GM23338 (cell line): ENCODE measurements around the gene MRNIP. TPM values are rescaled to one million over a fixed set of nuclear protein-coding genes. Genes with fewer than 3 reads are reported as not detected.

Source experiments
- ATAC-seq: fragments of 200-7000 bp; cut with Tn5 transposase; 3 replicates; pipeline ENCODE4 v1.9.1; 2020
- DNase-seq: peaks from one replicate; pipeline ENCODE4 v3.0.0-alpha.2; 2015; ENCODE audit warnings: low spot score
- H2AFZ ChIP-seq: fragments of 200-600 bp; sonication (generic); 2 replicates; pipeline ENCODE4 v1.8.0; 2016; ENCODE audit warnings: antibody characterized with exemption, mild to moderate bottlenecking, moderate library complexity
- H3F3A ChIP-seq: fragments of 200-600 bp; sonication (generic); replicated peaks from 2 replicates; pipeline ENCODE4 v1.8.0; 2017; ENCODE audit warnings: antibody characterized with exemption, mixed run types, low read depth
- H3K27ac ChIP-seq: fragments of 200-600 bp; sonication (generic); 2 replicates; pipeline ENCODE4 v1.6.1; 2016; ENCODE audit warnings: low read depth
- H3K27me3 ChIP-seq: fragments of 200-600 bp; sonication (generic); 2 replicates; pipeline ENCODE4 v1.8.0; 2016; ENCODE audit warnings: mild to moderate bottlenecking, mixed run types, moderate library complexity; ENCODE audit not compliant: insufficient read depth
- H3K36me3 ChIP-seq: fragments of 200-600 bp; sonication (generic); 2 replicates; pipeline ENCODE4 v1.8.0; 2016; ENCODE audit warnings: mild to moderate bottlenecking; ENCODE audit not compliant: insufficient read depth
- H3K4me1 ChIP-seq: fragments of 200-600 bp; sonication (generic); 2 replicates; pipeline ENCODE4 v1.8.0; 2016; ENCODE audit warnings: mild to moderate bottlenecking, moderate library complexity; ENCODE audit not compliant: insufficient read depth
- H3K4me2 ChIP-seq: fragments of 200-600 bp; sonication (generic); 2 replicates; pipeline ENCODE4 v1.7.1; 2017; ENCODE audit warnings: mixed run types
- H3K4me3 ChIP-seq: fragments of 200-600 bp; sonication (generic); 2 replicates; pipeline ENCODE4 v1.6.1; 2016; ENCODE audit warnings: mixed run types
- H3K79me2 ChIP-seq: fragments of 200-600 bp; sonication (generic); replicated peaks from 2 replicates; pipeline ENCODE4 v1.8.0; 2017; ENCODE audit warnings: mild to moderate bottlenecking; ENCODE audit not compliant: insufficient read depth
- H3K9me2 ChIP-seq: fragments of 200-600 bp; sonication (generic); 2 replicates; pipeline ENCODE4 v1.8.0; 2017; ENCODE audit not compliant: insufficient read depth
- H4K20me1 ChIP-seq: fragments of 200-600 bp; sonication (generic); replicated peaks from 2 replicates; pipeline ENCODE4 v1.8.0; 2017; ENCODE audit warnings: mild to moderate bottlenecking; ENCODE audit not compliant: insufficient read depth
- H3K27ac Mint-ChIP-seq: 2 replicates; pipeline ENCODE4 v1.8.0; 2020; ENCODE audit warnings: inconsistent platforms, mild to moderate bottlenecking, moderate library complexity, mixed read lengths
- H3K27me3 Mint-ChIP-seq: 3 replicates; pipeline ENCODE4 v1.8.0; 2022; ENCODE audit warnings: low read depth, mild to moderate bottlenecking, moderate library complexity, mixed read lengths, inconsistent platforms; ENCODE audit not compliant: insufficient read depth, poor library complexity
- H3K36me3 Mint-ChIP-seq: 3 replicates; pipeline ENCODE4 v1.8.0; 2021; ENCODE audit warnings: low read depth, mild to moderate bottlenecking, inconsistent platforms, moderate library complexity, mixed read lengths
- H3K4me1 Mint-ChIP-seq: 3 replicates; pipeline ENCODE4 v1.8.0; 2020; ENCODE audit warnings: mild to moderate bottlenecking, inconsistent platforms, mixed read lengths
- H3K4me3 Mint-ChIP-seq: 3 replicates; pipeline ENCODE4 v1.8.0; 2021; ENCODE audit warnings: moderate library complexity, mild to moderate bottlenecking, inconsistent platforms, mixed read lengths
- H3K9me3 Mint-ChIP-seq: 3 replicates; pipeline ENCODE4 v1.8.0; 2020; ENCODE audit warnings: moderate library complexity, mild to moderate bottlenecking, inconsistent platforms, mixed read lengths
- CTCF ChIP-seq, 2 experiments: fragments of 200-600 bp in 1 of 2; sonication (generic) in 1 of 2; conservative IDR thresholded peaks; 2 replicates each; pipeline versions ENCODE4 v1.5.1 to v1.6.1; 2016 to 2017; ENCODE audit warnings: antibody characterized with exemption in 2 of 2, low read depth in 2 of 2, mild to moderate bottlenecking in 2 of 2, moderate library complexity in 1 of 2
- ETS1 ChIP-seq: IDR thresholded peaks from 2 replicates; pipeline ENCODE4 v1.6.1; 2016; ENCODE audit warnings: antibody characterized with exemption
- EZH2 ChIP-seq: fragments of 200-600 bp; sonication (generic); IDR thresholded peaks from one replicate; pipeline ENCODE4 v1.8.0; 2017; ENCODE audit warnings: antibody characterized with exemption, mild to moderate bottlenecking, low read depth; ENCODE audit not compliant: unreplicated experiment
- EZH2phosphoT487 ChIP-seq: fragments of 200-600 bp; sonication (generic); IDR thresholded peaks from one replicate; pipeline ENCODE4 v1.8.1; 2018; ENCODE audit warnings: antibody characterized with exemption; ENCODE audit not compliant: unreplicated experiment
- JUNB ChIP-seq: IDR thresholded peaks from one replicate; pipeline ENCODE4 v1.6.1; 2016; ENCODE audit warnings: antibody characterized with exemption; ENCODE audit not compliant: unreplicated experiment
- NANOG ChIP-seq: IDR thresholded peaks from 2 replicates; pipeline ENCODE4 v1.6.1; 2016; ENCODE audit warnings: antibody characterized with exemption, borderline replicate concordance
- POLR2AphosphoS5 ChIP-seq: IDR thresholded peaks from 2 replicates; pipeline ENCODE4 v1.6.1; 2016; ENCODE audit warnings: antibody characterized with exemption, low read depth
- REST ChIP-seq: IDR thresholded peaks from one replicate; pipeline ENCODE4 v1.6.1; 2018; ENCODE audit warnings: antibody characterized with exemption; ENCODE audit not compliant: unreplicated experiment
- ZNF331 ChIP-seq: fragments of 250-450 bp; sonication (Bioruptor Pico); IDR thresholded peaks from 2 replicates; pipeline ENCODE4 v1.5.0; 2020; ENCODE audit warnings: low read depth, mild to moderate bottlenecking, moderate library complexity
- ZNF462 ChIP-seq: fragments of 250-450 bp; sonication (Bioruptor Pico); IDR thresholded peaks from 2 replicates; pipeline ENCODE4 v1.5.0; 2020; ENCODE audit warnings: mild to moderate bottlenecking, moderate library complexity
- polyA plus RNA-seq: library from polyadenylated mRNA; unstranded; fragments of >200 nt; fragmentation: Nextera tagmentation; extraction: Ambion mirVana; gene quantifications from 2 replicates; pipeline ENCODE4 v1.2.1, GENCODE V29; 2016
- total RNA-seq: library from RNA; depleted of rRNA; stranded (reverse); fragments of >200 nt; shearing (Covaris generic); gene quantifications from 2 replicates; pipeline ENCODE4 v1.2.3, GENCODE V29; 2014

MRNIP gene
- total and polyA plus RNA-seq, 2 experiments from 2014 or later = 18.2 to 34.4 TPM

GRCh38 chr5:179815491-179816249, 42.9 kb downstream of the MRNIP start (continued):
- TF ChIP-seq ETS1 = no peak
- TF ChIP-seq EZH2 = no peak
- no peak for TF ChIP-seq EZH2phosphoT487

GRCh38 chr5:179814090-179814489, 44.5 kb downstream of the MRNIP start:
- H3K4me3 Mint-ChIP-seq = no peak overlapping the region; the same call in 2 of the 3 replicates
- TF ChIP-seq NANOG = no peak
- no peak for TF ChIP-seq REST
- TF ChIP-seq ZNF331 (CRISPR knock-in tag) = no peak
- no peak for TF ChIP-seq EZH2phosphoT487
- no peak for TF ChIP-seq ZNF462 (CRISPR knock-in tag)
- no peak for TF ChIP-seq CTCF (conservative IDR thresholded peaks at IDR 0.05; ENCODE audit: low read depth in 2 of 2)
- TF ChIP-seq POLR2AphosphoS5 = no peak
- TF ChIP-seq JUNB = no peak
- TF ChIP-seq EZH2 = no peak
- no peak overlapping the region for H3K27ac Mint-ChIP-seq

More at GRCh38 chr5:179814090-179814489, 44.5 kb downstream of the MRNIP start:
- Mint-ChIP-seq H3K9me3 (no peaks in the 10 kb centered on the region), H3K36me3 (peaks cover 32% of the 10 kb centered on the region), H3K27me3 (peaks cover 26% of the 10 kb centered on the region), H3K4me1 (peaks cover 25% of the 10 kb centered on the region)
- H2AFZ ChIP-seq = no peak overlapping the region
- H3K9me2 ChIP-seq = no peaks in the 10 kb centered on the region
- H4K20me1 ChIP-seq = no peaks in the 10 kb centered on the region; the same call in 1 of the 2 replicates
- H3K79me2 ChIP-seq = no peaks in the 10 kb centered on the region
- H3K4me1 ChIP-seq = peaks cover 20% of the 10 kb centered on the region
- H3K27ac ChIP-seq = no peak overlapping the region
- H3K4me2 ChIP-seq = no peak overlapping the region
- DNase-seq (no peak), ATAC-seq (no peak)
- H3K36me3 ChIP-seq = peaks cover 5% of the 10 kb centered on the region; the same call in 1 of the 2 replicates
- H3F3A ChIP-seq = peaks cover 24% of the 10 kb centered on the region
- no peak overlapping the region for H3K4me3 ChIP-seq
- peaks cover 12% of the 10 kb centered on the region; the same call in 1 of the 2 replicates for H3K27me3 ChIP-seq
